ENCODE measurements around the gene SH2D3C. TPM values are rescaled to one million over a fixed set of nuclear protein-coding genes. Genes with fewer than 3 reads are reported as not detected.

SH2D3C gene
- total and polyA plus RNA-seq, 9 of the 15 experiments (the other 6 are each of a cell fraction or from before 2014, with no cell fraction given), result 0.03 to 1.2 (median 0.22) TPM; not detected in 1

DNA sequence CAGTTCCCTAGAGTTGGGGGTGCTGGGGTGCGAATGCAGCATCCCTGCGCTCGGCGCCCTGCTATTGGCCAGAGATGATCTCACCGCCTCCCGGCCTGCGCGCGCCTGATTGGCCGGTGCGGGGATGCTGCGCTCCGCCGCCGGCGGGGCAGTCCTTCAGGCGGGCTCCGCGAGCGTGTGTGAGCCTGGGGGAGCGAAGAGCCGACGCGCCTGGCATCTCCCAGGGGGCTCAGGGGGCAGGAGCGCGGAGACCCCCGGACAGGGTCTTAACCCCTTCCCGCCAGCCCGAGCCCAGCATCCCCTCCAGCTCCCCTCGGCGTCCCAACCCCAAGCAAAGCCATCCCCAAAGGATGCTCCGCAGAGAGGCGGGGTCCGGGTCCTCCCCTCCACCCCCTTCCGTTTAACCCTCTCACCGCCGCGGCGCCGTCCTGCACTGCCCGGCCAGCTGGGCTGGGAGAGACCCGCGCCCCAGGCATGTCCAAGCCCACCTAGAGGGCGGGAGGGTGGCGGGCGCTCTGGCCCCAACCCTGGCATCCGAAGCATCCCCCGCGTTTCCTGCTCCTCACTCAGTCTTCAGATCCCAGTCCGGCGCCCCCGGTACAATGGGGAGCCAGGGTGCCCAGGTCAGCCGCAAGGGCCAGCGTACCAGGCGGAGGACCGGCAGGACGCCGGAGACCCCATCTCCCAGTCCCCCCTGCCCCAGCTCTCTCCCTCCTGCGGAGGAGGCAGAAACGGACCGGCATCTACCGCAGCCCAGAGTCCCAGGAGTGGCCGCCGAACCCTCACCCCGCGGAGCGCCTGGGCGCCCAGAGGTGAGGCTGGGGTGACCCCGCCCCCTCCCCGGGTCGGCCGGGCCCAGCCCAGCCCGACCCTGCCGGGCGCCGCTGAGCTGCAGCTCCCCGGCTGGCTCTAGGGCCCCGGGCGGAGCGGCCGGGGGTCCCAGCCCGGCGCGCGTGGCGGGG lies 24.1 kb downstream of the SH2D3C start (continued):
- TF ChIP-seq ZNF134 (CRISPR knock-in tag; conservative IDR thresholded peaks at IDR 0.05) (no peak), ADNP (tag; IDR thresholded peaks at IDR 0.05) (no peak), RFX7 (CRISPR knock-in tag; IDR thresholded peaks at IDR 0.05) (no peak), SRSF7 (optimal IDR thresholded peaks at IDR 0.05; ENCODE audit: low read depth, low read length) (no peak), SMAD3 (CRISPR knock-in tag; conservative IDR thresholded peaks at IDR 0.05) (no peak), HDAC2 (IDR thresholded peaks at IDR 0.05) (peak; percentile 48; the same call in 1 of the 2 replicates), RCOR1 (IDR thresholded peaks at IDR 0.05; ENCODE audit: borderline replicate concordance in 1 of 2, low read depth in 2 of 2, low read length in 2 of 2) (peak in 1 of 2 experiments; percentile 87; a peak in 2 of 4 replicates)
- TF ChIP-seq, protein P1, sequence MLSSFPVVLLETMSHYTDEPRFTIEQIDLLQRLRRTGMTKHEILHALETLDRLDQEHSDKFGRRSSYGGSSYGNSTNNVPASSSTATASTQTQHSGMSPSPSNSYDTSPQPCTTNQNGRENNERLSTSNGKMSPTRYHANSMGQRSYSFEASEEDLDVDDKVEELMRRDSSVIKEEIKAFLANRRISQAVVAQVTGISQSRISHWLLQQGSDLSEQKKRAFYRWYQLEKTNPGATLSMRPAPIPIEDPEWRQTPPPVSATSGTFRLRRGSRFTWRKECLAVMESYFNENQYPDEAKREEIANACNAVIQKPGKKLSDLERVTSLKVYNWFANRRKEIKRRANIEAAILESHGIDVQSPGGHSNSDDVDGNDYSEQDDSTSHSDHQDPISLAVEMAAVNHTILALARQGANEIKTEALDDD (IDR thresholded peaks at IDR 0.05), result no peak
- TF ChIP-seq, protein P2, sequence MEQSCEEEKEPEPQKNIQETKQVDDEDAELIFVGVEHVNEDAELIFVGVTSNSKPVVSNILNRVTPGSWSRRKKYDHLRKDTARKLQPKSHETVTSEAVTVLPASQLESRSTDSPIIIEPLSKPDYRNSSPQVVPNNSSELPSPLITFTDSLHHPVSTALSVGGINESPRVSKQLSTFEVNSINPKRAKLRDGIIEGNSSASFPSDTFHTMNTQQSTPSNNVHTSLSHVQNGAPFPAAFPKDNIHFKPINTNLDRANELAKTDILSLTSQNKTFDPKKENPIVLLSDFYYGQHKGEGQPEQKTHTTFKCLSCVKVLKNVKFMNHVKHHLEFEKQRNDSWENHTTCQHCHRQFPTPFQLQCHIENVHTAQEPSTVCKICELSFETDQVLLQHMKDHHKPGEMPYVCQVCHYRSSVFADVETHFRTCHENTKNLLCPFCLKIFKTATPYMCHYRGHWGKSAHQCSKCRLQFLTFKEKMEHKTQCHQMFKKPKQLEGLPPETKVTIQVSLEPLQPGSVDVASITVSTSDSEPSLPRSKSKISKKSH (CRISPR knock-in tag; IDR thresholded peaks at IDR 0.05), result no peak
- TF ChIP-seq, protein P3, sequence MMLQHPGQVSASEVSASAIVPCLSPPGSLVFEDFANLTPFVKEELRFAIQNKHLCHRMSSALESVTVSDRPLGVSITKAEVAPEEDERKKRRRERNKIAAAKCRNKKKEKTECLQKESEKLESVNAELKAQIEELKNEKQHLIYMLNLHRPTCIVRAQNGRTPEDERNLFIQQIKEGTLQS (IDR thresholded peaks at IDR 0.05), result peak; percentile 15; the same call in 1 of the 2 replicates
- TF ChIP-seq, protein P3 (CRISPR knock-in tag; conservative IDR thresholded peaks at IDR 0.05), result no peak

All from K562 (cell line).